HL-60 (cell line): Measurements from ENCODE around the gene LINS1.

Experiments
- CTCF ChIP-seq: IDR thresholded peaks from one replicate; pipeline ENCODE4 v1.5.1; 2011; ENCODE audit warnings: low read length, control low read depth, inconsistent platforms; ENCODE audit not compliant: insufficient read depth
- POLR2AphosphoS5 ChIP-seq: IDR thresholded peaks from 2 replicates; pipeline ENCODE4 v1.6.1; 2012; ENCODE audit warnings: low read depth

GRCh38 chr15:100596792-100597191 lies 5.2 kb downstream of the LINS1 start:
- TF ChIP-seq CTCF, result no peak
- TF ChIP-seq POLR2AphosphoS5, result no peak
